Stimulated activated CD8-positive, alpha-beta memory T cell treated with anti-CD3 and anti-CD28 coated beads, Interleukin-4, amount 100 ng/mL, for 4 hours (primary cell): Measurements from ENCODE around the gene MAP3K12.

Experiments used
- DNase-seq, 2 donors: peaks; one replicate each; pipeline ENCODE4 v3.0.0-alpha.2; 2020; ENCODE audit warnings: low read depth in 2 of 2, low spot score in 1 of 2

The MAP3K12 gene

GRCh38 chr12:53508534-53509170 is 9.4 kb upstream of the MAP3K12 start:
- peak; percentile 64 to 68 for DNase-seq

- DNase-seq, result no peak
Observed at GRCh38 chr12:53507603-53507885, 8.3 kb upstream of the MAP3K12 start.

GRCh38 chr12:53506881-53507602 is 7.8 kb upstream of the MAP3K12 start, which contains the start of gene NPFF:
Gene NPFF (minus strand): TSS chr12:53507484. CDS start chr12:53507474, 10 bp downstream.
- no peak for DNase-seq

- DNase-seq, result no peak
Observed at GRCh38 chr12:53506450-53506785, 7.2 kb upstream of the MAP3K12 start.

GRCh38 chr12:53505555-53506449 is 6.5 kb upstream of the MAP3K12 start:
- DNase-seq, result no peak

- DNase-seq, result no peak
Observed at GRCh38 chr12:53505086-53505485, 5.8 kb upstream of the MAP3K12 start.

GRCh38 chr12:53504004-53504920 is 5.0 kb upstream of the MAP3K12 start:
- no peak for DNase-seq

- DNase-seq, result no peak
Observed at GRCh38 chr12:53502983-53503728, 3.9 kb upstream of the MAP3K12 start.

- no peak for DNase-seq
Observed at GRCh38 chr12:53502331-53502730, 3.1 kb upstream of the MAP3K12 start.

GRCh38 chr12:53501615-53502181 is 2.4 kb upstream of the MAP3K12 start:
- no peak for DNase-seq

- DNase-seq, result peak; percentile 98
Observed at GRCh38 chr12:53500776-53501614, 1.7 kb upstream of the MAP3K12 start, which contains the start of gene TARBP2. Gene TARBP2 (plus strand): TSS chr12:53501283. CDS start chr12:53501409, 126 bp downstream.

GRCh38 chr12:53500142-53500775 is 1.0 kb upstream of the MAP3K12 start:
- no peak for DNase-seq

- DNase-seq, result no peak
Observed at GRCh38 chr12:53498235-53498630, 1.0 kb downstream of the MAP3K12 start.

GRCh38 chr12:53497461-53497860 is 1.8 kb downstream of the MAP3K12 start:
- no peak for DNase-seq

GRCh38 chr12:53496752-53497032 is 2.6 kb downstream of the MAP3K12 start:
- no peak for DNase-seq

GRCh38 chr12:53495903-53496751 is 3.1 kb downstream of the MAP3K12 start:
- no peak for DNase-seq

GRCh38 chr12:53493610-53494391 is 5.5 kb downstream of the MAP3K12 start:
- DNase-seq, result no peak
